Measurements from ENCODE around the gene A3GALT2.

Gene A3GALT2

GRCh38 chr1:33367485-33368405 is 46.8 kb upstream of the A3GALT2 start:
- Mint-ChIP-seq H3K4me3 (peak overlapping the region in 1 of 3 experiments; percentile 24), H3K27ac (peak overlapping the region; percentile 87 to 98 (median 93))

GRCh38 chr1:33366762-33367484 is 46.0 kb upstream of the A3GALT2 start:
- TF ChIP-seq CTCF (IDR thresholded peaks at IDR 0.05; ENCODE audit: unreplicated experiment in 3 of 3) = no peak
- peaks cover 13% of the 10 kb centered on the region for H3K36me3 Mint-ChIP-seq (ENCODE audit: low read depth)
- H3K4me1 Mint-ChIP-seq = peaks cover 66% of the 10 kb centered on the region
- peak overlapping the region in 2 of 3 experiments; percentile 24 to 40 for H3K4me3 Mint-ChIP-seq
- no peaks in the 10 kb centered on the region for H3K27me3 Mint-ChIP-seq (ENCODE audit: low read depth)
- H3K9me3 Mint-ChIP-seq = no peaks in the 10 kb centered on the region
- peak overlapping the region; percentile 93 to 98 (median 96) for H3K27ac Mint-ChIP-seq

More at GRCh38 chr1:33367485-33368405, 46.8 kb upstream of the A3GALT2 start:
- H3K9me3 Mint-ChIP-seq = no peaks in the 10 kb centered on the region
- H3K27me3 Mint-ChIP-seq (ENCODE audit: low read depth) = no peaks in the 10 kb centered on the region
- peak; percentile 94 to 98 (median 97) for TF ChIP-seq CTCF (IDR thresholded peaks at IDR 0.05; ENCODE audit: unreplicated experiment in 3 of 3)
- H3K4me1 Mint-ChIP-seq = peaks cover 62% of the 10 kb centered on the region
- peaks cover 13% of the 10 kb centered on the region for H3K36me3 Mint-ChIP-seq (ENCODE audit: low read depth)

- peaks cover 80% of the 10 kb centered on the region for H3K4me1 Mint-ChIP-seq
- H3K27ac Mint-ChIP-seq = peak overlapping the region; percentile 93 to 98 (median 96)
- peak overlapping the region; percentile 1 to 42 (median 41) for H3K4me3 Mint-ChIP-seq
- TF ChIP-seq CTCF (IDR thresholded peaks at IDR 0.05; ENCODE audit: unreplicated experiment in 3 of 3) = no peak
- H3K9me3 Mint-ChIP-seq = no peaks in the 10 kb centered on the region
- H3K36me3 Mint-ChIP-seq (ENCODE audit: low read depth) = peaks cover 6% of the 10 kb centered on the region
- no peaks in the 10 kb centered on the region for H3K27me3 Mint-ChIP-seq (ENCODE audit: low read depth)
Observed at GRCh38 chr1:33365560-33365997, 44.7 kb upstream of the A3GALT2 start.

GRCh38 chr1:33364565-33364918 is 43.6 kb upstream of the A3GALT2 start:
- no peak for TF ChIP-seq CTCF (IDR thresholded peaks at IDR 0.05; ENCODE audit: unreplicated experiment in 3 of 3)
- Mint-ChIP-seq H3K27me3 (ENCODE audit: low read depth) (no peaks in the 10 kb centered on the region), H3K27ac (peak overlapping the region; percentile 93 to 98 (median 96)), H3K9me3 (no peaks in the 10 kb centered on the region), H3K36me3 (ENCODE audit: low read depth) (peaks cover 10% of the 10 kb centered on the region), H3K4me1 (peaks cover 85% of the 10 kb centered on the region), H3K4me3 (peak overlapping the region; percentile 11 to 61 (median 58))

- Mint-ChIP-seq H3K27ac (peak overlapping the region; percentile 93 to 98 (median 96)), H3K36me3 (ENCODE audit: low read depth) (peaks cover 8% of the 10 kb centered on the region), H3K4me3 (peak overlapping the region; percentile 83 to 85 (median 84)), H3K27me3 (ENCODE audit: low read depth) (no peaks in the 10 kb centered on the region), H3K4me1 (peaks cover 87% of the 10 kb centered on the region), H3K9me3 (no peaks in the 10 kb centered on the region)
- TF ChIP-seq CTCF (IDR thresholded peaks at IDR 0.05; ENCODE audit: unreplicated experiment in 3 of 3) = no peak
Observed at GRCh38 chr1:33363470-33363861, 42.6 kb upstream of the A3GALT2 start.

All from nephron (organoid).